Right atrium auricular region (tissue), 2 donors: ENCODE measurements around the gene WDR5B. TPM values are rescaled to one million over a fixed set of nuclear protein-coding genes. Genes with fewer than 3 reads are reported as not detected.

Experiments used
- DNase-seq: peaks from one replicate; pipeline ENCODE4 v3.0.0-alpha.2; 2019; ENCODE audit warnings: low spot score
- H3K27ac ChIP-seq, 2 donors: fragments of 200-600 bp; sonication (generic); 1 replicate in 1 of 2; 2 replicates in 1 of 2; pipeline ENCODE4 v1.5.1; 2016 to 2019
- H3K27me3 ChIP-seq, 2 donors: fragments of 200-600 bp; sonication (generic); one replicate each; pipeline versions ENCODE4 v1.5.1 to v1.6.0; 2017 to 2019
- H3K36me3 ChIP-seq: fragments of 200-600 bp; sonication (generic); one replicate; pipeline ENCODE4 v1.5.1; 2016
- H3K4me1 ChIP-seq, 2 donors: fragments of 200-600 bp; sonication (generic); one replicate each; pipeline versions ENCODE4 v1.5.1 to v1.6.0; 2017 to 2019
- H3K4me3 ChIP-seq, 2 donors: fragments of 200-600 bp; sonication (generic); 1 replicate in 1 of 2; 2 replicates in 1 of 2; pipeline ENCODE4 v1.5.1; 2017 to 2019; ENCODE audit warnings: mild to moderate bottlenecking in 1 of 2, moderate library complexity in 1 of 2
- H3K9me3 ChIP-seq, 2 donors: fragments of 200-600 bp; sonication (generic); one replicate each; pipeline ENCODE4 v1.5.1; 2019
- CTCF ChIP-seq, 2 donors: fragments of 200-600 bp; sonication (generic); IDR thresholded peaks; one replicate each; pipeline ENCODE4 v1.5.1; 2019; ENCODE audit warnings: antibody characterized with exemption in 2 of 2
- total RNA-seq, 2 donors: library from RNA; depleted of rRNA; stranded (reverse); fragments of >200 nt; gene quantifications; one replicate each; pipeline ENCODE4 v1.1.0, GENCODE V29; 2016

Gene WDR5B
- total RNA-seq, 2 donors from 2014 or later = 1.6 to 2.7 TPM

GRCh38 chr3:122395582-122395981, 20.3 kb downstream of the WDR5B start:
- no peak overlapping the region for H3K27ac ChIP-seq
- H3K4me1 ChIP-seq = peaks cover 0 to 19% of the 10 kb centered on the region in 2 donors
- TF ChIP-seq CTCF (IDR thresholded peaks at IDR 0.05) = no peak
- no peaks in the 10 kb centered on the region for H3K9me3 ChIP-seq
- no peaks in the 10 kb centered on the region for H3K36me3 ChIP-seq
- no peaks in the 10 kb centered on the region for H3K27me3 ChIP-seq
- DNase-seq = no peak
- H3K4me3 ChIP-seq = no peak overlapping the region

DNA sequence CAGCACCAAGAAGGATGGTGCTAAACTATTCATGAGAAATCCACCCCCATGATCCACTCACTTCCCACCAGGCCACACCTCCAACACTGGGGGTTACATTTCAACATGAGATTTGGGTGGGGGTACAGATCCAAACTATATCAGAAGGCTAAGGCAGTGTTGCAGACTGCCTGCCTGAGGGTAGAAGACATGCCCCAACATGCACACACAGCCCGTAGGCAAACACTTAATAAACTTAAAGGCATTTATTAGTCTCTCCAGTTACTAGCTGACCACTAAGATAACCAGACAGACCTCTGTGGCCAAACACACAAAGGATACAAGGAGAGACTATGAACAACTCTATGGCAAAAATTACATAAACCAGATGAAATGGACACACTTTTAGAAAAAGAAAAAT, 21.7 kb downstream of the WDR5B start:
- Histone ChIP-seq H3K4me1 (peaks cover 0 to 27% of the 10 kb centered on the region in 2 donors), H3K4me3 (no peak overlapping the region), H3K36me3 (no peaks in the 10 kb centered on the region), H3K27me3 (no peaks in the 10 kb centered on the region), H3K27ac (no peak overlapping the region), H3K9me3 (no peaks in the 10 kb centered on the region)
- TF ChIP-seq CTCF (IDR thresholded peaks at IDR 0.05) = no peak
- no peak for DNase-seq

- peak; percentile 40 to 81 for TF ChIP-seq CTCF (IDR thresholded peaks at IDR 0.05)
- H3K27ac ChIP-seq = no peak overlapping the region
- H3K27me3 ChIP-seq = no peaks in the 10 kb centered on the region
- H3K4me3 ChIP-seq = no peak overlapping the region
- no peaks in the 10 kb centered on the region for H3K9me3 ChIP-seq
- H3K36me3 ChIP-seq = no peaks in the 10 kb centered on the region
- H3K4me1 ChIP-seq = peaks cover 0 to 27% of the 10 kb centered on the region in 2 donors
- DNase-seq = no peak
Observed at GRCh38 chr3:122392868-122393844, 22.7 kb downstream of the WDR5B start.

DNA sequence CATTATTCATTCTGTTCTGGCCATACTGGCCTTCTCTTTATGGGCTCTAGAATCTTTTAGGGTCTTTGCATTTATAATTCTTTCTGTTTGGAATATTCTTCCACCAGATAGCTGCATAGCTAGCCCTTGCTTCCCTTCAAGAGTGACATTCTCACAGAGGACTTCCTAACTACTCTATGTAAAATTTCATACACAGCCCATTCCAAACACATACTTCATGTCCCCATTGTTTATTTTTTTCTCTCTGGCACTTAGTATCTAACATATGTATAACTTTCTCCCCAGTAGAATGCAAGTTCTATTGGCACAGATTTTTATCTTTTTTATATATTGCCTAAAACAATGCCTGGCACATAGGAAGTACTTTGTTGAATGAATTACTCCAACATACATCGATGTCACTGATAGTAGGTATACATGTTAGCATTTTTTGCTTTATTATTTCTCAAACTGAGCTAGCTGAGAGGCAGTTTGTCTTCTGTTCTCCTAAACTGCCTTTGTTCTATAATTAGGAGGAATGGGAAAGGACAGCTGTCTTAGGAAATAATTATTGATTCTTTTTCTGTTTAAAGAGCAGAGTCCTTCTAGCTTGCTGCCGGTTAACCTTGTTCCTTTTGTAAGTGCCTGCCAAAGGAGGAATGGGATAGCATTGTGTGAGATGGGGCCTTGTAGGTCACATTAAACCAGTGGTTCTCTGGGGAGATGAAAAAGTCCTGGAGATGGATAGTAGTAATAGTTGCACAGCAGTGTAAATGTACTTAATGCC, 24.0 kb downstream of the WDR5B start:
- Histone ChIP-seq H3K9me3 (no peaks in the 10 kb centered on the region), H3K4me1 (peaks cover 0 to 27% of the 10 kb centered on the region in 2 donors), H3K27ac (no peak overlapping the region), H3K36me3 (no peaks in the 10 kb centered on the region), H3K27me3 (no peaks in the 10 kb centered on the region), H3K4me3 (no peak overlapping the region)
- no peak for TF ChIP-seq CTCF (IDR thresholded peaks at IDR 0.05)
- no peak for DNase-seq

DNA sequence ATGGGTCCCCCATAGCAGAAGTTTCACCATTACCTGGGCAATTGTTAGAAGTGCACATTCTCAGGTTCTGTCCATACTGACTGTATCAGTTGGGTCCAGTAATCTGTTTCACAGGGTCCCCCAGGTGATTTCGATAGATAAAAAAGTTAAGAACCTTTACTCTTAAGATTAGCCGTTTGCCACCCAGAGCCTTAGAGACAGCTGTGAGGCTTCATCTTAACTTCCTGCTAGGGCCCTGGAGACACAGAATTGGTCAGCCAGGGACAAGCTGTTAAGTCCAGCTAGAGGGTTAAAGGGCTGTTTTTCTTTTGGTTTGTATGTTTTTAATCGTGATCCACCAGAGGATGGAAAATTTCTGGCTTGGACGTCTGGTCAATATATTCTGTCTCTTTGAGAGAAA, 25.2 kb downstream of the WDR5B start:
- Histone ChIP-seq H3K27me3 (no peaks in the 10 kb centered on the region), H3K4me3 (no peak overlapping the region), H3K4me1 (peaks cover 0 to 27% of the 10 kb centered on the region in 2 donors), H3K27ac (no peak overlapping the region), H3K36me3 (no peaks in the 10 kb centered on the region), H3K9me3 (no peaks in the 10 kb centered on the region)
- DNase-seq = no peak
- TF ChIP-seq CTCF (IDR thresholded peaks at IDR 0.05) = no peak
